ENCODE measurements around the gene SIGLEC11. TPM values are rescaled to one million over a fixed set of nuclear protein-coding genes. Genes with fewer than 3 reads are reported as not detected.

The SIGLEC11 gene
- total and polyA plus RNA-seq, 2 of the 13 experiments (the other 11 are each of a cell fraction or from before 2014, with no cell fraction given) = not detected

- ATAC-seq (no peak), DNase-seq (ENCODE audit: low spot score) (no peak), FAIRE-seq (no peak)
- CTCF ChIA-PET (ENCODE audit: low intra/inter-chr PET ratio, low total read pairs) = no interaction called here
- no peak overlapping the region for H3K9ac ChIP-seq (ENCODE audit: insufficient read depth, low read depth, low read length)
- no peak overlapping the region for H2AFZ ChIP-seq (ENCODE audit: low read length)
- no TSS peak for BruUV-seq (replicated peaks)
- no peak overlapping the region for H3K27ac ChIP-seq (ENCODE audit: extremely low read length, insufficient read depth, low read length)
- no peaks in the 10 kb centered on the region for H3K27me3 ChIP-seq (ENCODE audit: control insufficient read depth in 1 of 2, insufficient read depth in 2 of 2, low read length in 2 of 2)
- no peaks in the 10 kb centered on the region for H3K9me3 ChIP-seq (ENCODE audit: low read length)
- no peak overlapping the region for H3K4me2 ChIP-seq (ENCODE audit: low read depth, low read length)
- intact Hi-C loops (cut with micrococcal nuclease; ENCODE audit: unreplicated experiment) (no loop called here), in situ Hi-C loops (cut with HindIII; ENCODE audit: extremely low pct_ligation_motif_present, low pct_unique_long_range_greater_than_20kb) (no loop called here)
- WGBS (ENCODE audit: low lambda C conversion rate) = 94% methylated on average over 26 of the region's 31 CpGs
- peaks cover 14 to 49% of the 10 kb centered on the region in 2 experiments; a peak in 4 of 5 replicates for H3K36me3 ChIP-seq (replicated peaks in 1 of 2; ENCODE audit: control insufficient read depth in 1 of 2, insufficient read depth in 2 of 2, low read length in 2 of 2)
- H4K20me1 ChIP-seq (ENCODE audit: insufficient read depth, low read length) = peaks cover 2% of the 10 kb centered on the region; the same call in 1 of the 2 replicates
- no peak for TF ChIP-seq ZNF224 (CRISPR knock-in tag; IDR thresholded peaks at IDR 0.05)
- TF ChIP-seq DMAP1 (CRISPR knock-in tag; IDR thresholded peaks at IDR 0.05) = no peak
- no peak for TF ChIP-seq MAZ (IDR thresholded peaks at IDR 0.05; ENCODE audit: borderline replicate concordance, low read depth, low read length)
- 0 out of 2 replicates have a peak, but pooled peaks have one; percentile 33 for TF ChIP-seq MAZ (CRISPR knock-in tag; IDR thresholded peaks at IDR 0.05; ENCODE audit: low read depth)
- 0 out of 2 replicates have a peak, but pooled peaks have one; percentile 17 for TF ChIP-seq FOXO4 (CRISPR knock-in tag; conservative IDR thresholded peaks at IDR 0.05)
- H3K4me1 ChIP-seq (ENCODE audit: insufficient read depth, low read length) = peaks cover 21% of the 10 kb centered on the region
- H3K4me3 ChIP-seq (replicated peaks in 1 of 3; ENCODE audit: insufficient read depth in 1 of 3, low read depth in 2 of 3, low read length in 3 of 3) = no peak overlapping the region
- H3K79me2 ChIP-seq (ENCODE audit: insufficient read depth, low read length) = peaks cover 71% of the 10 kb centered on the region
- POLR2A ChIA-PET = interaction anchor here (0.6 kb wide), 1 partner anchor 58 kb away, joined by 3 read pairs; no protein-coding TSS in a partner anchor
These were observed 37.6 kb downstream of the SIGLEC11 start for GRCh38 chr19:49923055-49924003.
